ENCODE measurements around the gene TRIM26.

Gene TRIM26

GRCh38 chr6:30206799-30207618 lies 6.2 kb downstream of the TRIM26 start:
- no peak for DNase-seq

DNA sequence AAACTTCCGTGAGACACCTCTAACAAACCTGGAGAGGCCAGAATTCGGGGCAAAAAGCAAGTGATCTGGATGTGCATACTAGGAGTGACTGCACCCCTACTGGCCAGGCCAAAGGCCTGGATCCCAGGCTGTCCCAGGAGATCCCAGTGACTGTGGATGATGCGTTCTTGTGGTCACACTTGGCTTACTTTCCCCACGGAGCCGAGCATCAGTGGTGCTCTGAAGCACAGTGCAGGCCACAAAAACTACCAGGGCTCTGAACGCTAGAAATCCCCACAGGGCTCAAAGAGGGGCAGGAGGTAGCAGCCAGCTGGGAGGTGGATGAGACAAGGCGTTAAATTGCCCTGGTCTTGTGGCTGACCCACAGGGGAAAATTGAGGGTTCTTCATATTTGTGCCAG lies 7.1 kb downstream of the TRIM26 start:
- no peak for DNase-seq

DNA sequence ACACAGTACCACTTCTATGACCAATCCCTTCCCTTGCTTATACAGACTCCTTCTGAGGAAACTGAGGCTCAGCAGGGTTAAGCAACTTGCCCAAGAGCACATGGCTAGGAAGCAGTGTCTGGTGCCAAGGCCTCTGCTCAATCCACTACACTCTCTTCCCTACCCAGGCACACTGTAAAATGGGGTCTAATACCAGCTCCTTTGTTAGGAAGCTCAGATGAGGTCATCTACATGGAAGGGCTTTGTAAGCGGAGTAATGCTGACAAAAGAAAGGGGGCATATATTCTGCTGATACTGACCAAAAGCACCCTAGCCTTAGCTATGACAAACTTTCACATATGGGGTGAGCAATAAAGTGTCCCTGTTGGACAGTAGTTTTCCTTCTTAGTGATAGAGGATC lies 9.1 kb downstream of the TRIM26 start:
- DNase-seq, result no peak

DNA sequence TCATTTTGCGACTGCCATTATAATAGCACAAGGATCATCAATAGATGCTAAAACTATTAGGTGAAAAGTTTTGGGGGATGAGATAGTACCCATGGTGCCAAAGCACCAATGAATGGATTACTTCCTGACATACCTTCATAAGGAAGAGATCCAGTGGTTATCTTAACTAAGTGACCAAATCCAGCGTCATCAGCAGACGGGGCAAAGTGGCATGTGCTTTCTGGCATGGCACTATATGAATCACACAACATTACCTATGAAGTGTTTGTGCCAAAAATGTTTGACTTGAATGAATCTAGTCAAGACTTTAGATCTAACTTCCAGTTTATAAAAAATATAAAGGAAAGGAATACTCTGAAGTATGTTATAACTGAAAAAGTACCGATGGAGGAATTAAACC lies 10.8 kb downstream of the TRIM26 start:
- DNase-seq, result no peak

DNA sequence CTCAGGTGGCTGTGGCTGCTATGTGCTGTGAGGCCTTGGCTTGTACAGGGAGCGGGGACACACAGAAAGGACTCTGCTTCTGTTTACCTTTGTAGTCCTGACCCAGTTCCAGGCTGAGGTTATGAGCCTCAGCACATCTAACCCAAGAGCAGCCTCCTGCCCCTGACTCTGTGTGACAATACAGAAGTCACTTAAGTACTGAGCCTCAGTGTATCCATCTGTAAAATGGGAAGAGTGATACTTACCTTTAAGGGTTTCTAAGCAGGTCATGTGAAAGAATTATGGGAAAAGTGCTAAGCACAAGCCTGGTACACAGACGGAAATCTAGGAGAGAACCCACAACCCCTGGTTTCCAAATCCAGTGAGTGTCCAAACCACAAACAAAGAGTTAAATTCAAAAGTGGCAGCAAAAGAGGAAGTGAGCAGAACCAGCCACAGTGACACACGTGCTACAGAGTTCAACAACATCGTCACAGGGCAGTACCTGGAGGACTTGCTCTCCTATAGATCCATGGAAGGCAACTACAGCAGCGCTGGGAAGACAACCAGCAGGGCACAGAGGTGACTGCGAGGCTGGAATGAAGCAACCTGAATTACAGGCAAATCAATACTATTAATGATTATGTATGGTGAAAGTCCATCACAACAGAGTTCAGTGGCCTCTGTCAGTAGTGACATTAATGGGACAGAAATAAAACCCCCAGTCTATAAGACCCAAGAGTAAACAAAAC lies 12.5 kb downstream of the TRIM26 start:
- no peak for DNase-seq

- no peak for DNase-seq
These were observed 14.8 kb downstream of the TRIM26 start for GRCh38 chr6:30198166-30199084.

GRCh38 chr6:30196376-30196775 lies 16.8 kb downstream of the TRIM26 start:
- no peak for DNase-seq

GRCh38 chr6:30195951-30196350 lies 17.3 kb downstream of the TRIM26 start:
- DNase-seq, result no peak

DNA sequence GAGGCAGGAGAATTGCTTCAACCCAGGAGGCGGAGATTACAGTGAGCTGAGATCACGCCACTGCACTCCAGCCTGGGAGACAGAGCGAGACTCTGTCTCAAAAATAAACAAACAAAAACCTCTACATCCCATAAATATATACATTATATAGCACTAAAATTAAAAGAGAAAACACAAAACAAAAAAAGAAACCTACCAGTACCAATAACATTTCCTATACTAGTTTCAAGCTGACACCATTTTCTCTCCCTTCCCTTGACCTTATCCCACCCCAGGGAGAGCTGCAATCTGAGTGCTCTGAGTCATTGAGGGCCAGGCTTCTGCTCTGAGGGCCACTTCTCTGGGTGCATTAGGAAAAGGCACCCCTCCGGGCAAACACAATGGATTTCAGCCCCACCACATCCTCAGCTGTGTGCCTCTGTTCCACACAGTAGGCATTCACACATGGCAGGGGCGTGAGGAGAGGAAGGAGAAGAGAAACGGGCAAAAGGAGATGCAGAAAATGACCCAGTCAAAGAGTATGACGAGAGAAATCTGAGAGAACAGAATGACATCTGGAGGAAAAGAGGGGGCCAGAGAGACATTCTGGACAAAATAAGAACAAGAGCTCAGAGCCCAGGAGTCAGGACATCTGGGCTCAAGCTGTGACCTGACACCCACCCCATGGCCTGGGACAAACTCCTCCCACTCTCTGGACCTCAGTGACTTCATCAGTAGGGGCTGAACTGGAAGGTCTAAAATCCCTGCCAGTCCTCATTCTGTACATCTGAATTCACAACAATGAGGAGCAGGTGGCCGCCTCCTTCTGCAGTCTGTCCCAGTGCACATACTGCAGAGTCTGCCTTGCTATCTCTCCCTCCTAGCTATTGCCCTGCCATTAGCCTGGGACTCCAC lies 18.2 kb downstream of the TRIM26 start:
- DNase-seq, result no peak

GRCh38 chr6:30192076-30192475 lies 21.1 kb downstream of the TRIM26 start:
- DNase-seq, result no peak

DNA sequence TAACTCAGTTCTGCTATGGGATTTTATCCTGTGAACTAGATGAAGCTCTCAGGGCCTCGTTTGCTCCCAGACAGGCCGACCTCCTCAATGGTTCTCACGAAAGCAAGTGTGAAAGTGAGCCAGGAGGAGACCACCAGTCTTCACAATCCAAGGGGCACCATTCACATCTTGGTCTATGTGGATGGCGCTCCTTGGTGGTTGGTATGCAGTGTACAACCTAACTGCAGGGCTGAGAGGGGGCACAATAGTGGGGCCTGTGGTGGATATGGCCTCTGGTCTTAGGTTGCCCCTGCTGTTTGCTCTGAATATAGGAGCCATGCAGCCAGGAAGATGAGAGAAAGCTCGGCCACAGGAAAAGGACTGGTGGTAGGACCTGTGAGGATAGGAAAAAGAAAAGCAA lies 24.7 kb downstream of the TRIM26 start:
- no peak for DNase-seq

- DNase-seq, result no peak
These were observed 27.2 kb downstream of the TRIM26 start for GRCh38 chr6:30185846-30186484.

- DNase-seq, result no peak
These were observed 28.7 kb downstream of the TRIM26 start for GRCh38 chr6:30184417-30185031.

- no peak for DNase-seq
These were observed 33.1 kb downstream of the TRIM26 start for GRCh38 chr6:30180145-30180544.

DNA sequence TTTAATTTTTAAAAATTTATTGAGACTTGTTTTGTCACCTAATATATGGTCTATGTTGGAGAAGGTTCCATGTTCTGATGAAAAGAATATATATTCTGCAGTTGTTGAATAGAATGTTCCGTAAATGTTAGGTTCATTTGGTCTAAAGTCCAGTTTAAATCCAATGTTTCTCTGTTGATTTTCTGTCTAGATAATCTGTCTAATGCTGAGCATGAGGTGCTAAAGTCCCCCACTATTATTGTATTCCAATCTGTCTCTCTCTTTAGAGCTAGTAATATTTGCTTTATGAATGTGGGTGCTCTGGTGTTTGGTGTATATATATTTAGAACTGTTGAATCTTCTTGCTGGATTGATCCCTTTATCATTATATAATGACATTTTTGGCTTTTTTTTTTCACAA lies 34.4 kb downstream of the TRIM26 start:
- no peak for DNase-seq

DNA sequence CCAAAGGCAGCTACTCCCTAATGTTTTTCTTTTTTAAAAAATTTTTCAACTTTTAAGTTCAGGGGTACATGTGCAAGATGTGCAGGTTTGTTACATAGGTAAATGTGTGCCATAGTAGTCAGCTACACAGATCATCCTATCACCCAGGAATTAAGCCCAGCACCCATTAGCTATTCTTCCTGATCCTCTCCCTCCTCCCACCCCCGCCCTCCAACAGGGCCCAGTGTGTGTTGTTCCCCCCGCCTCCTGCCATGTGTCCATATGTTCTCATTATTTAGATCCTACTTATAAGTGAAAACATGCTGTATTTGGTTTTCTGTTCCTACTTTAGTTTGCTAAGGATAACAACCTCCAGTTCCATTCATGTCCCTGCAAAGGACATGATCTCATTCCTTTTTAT lies 37.4 kb downstream of the TRIM26 start:
- no peak for DNase-seq

DNA sequence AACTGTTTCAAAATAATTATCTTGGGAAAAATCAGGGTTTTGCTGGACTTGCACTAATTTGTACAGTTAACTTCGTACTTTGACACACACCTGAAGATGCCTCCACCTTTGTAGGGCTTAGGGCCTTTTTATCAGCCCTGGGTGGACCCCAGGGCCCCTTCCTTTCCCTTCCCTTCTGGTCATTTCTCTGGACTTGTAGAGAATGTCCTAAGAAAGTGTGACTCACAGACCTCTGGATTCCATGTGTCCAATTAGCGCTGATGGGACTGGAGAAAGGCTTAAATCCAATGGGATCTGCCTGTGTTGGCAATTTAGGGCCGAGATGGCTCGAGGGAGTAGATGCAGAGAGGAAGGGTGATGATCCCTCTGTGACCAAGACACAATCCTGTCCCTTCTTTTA lies 40.5 kb downstream of the TRIM26 start:
- no peak for DNase-seq

DNA sequence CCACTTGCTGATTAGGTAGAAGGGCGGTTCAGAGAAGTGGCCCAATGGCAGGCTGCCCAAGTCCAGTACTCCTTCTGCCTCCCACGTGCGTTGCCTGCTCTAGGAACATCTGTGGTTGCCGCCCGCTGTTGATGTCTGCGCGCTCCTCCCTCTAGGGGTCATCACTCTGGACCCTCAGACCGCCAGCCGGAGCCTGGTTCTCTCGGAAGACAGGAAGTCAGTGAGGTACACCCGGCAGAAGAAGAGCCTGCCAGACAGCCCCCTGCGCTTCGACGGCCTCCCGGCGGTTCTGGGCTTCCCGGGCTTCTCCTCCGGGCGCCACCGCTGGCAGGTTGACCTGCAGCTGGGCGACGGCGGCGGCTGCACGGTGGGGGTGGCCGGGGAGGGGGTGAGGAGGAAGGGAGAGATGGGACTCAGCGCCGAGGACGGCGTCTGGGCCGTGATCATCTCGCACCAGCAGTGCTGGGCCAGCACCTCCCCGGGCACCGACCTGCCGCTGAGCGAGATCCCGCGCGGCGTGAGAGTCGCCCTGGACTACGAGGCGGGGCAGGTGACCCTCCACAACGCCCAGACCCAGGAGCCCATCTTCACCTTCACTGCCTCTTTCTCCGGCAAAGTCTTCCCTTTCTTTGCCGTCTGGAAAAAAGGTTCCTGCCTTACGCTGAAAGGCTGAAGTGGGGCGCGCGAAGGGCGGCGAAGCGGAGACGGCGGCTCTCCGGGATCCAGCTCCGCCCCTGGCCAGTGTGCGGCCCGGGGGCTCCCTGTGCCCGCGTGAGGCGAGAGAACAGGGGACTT lies 41.3 kb downstream of the TRIM26 start:
- no peak for DNase-seq

GRCh38 chr6:30169658-30170614 lies 43.3 kb downstream of the TRIM26 start:
- DNase-seq, result peak; percentile 8
